Adrenal gland (tissue), 12 donors: Measurements from ENCODE around the gene SSH3. TPM values are rescaled to one million over a fixed set of nuclear protein-coding genes. Genes with fewer than 3 reads are reported as not detected.

Experiments used
- DNase-seq, 7 donors: peaks; one replicate each; pipeline ENCODE4 v3.0.0-alpha.2; 2019 to 2020
- H3K27ac ChIP-seq, 5 donors: fragments of 200-600 bp; sonication (generic) in 4 of 5; 1 replicate in 3 of 5; 2 replicates in 2 of 5; pipeline versions ENCODE4 v1.5.1 to v1.8.0; 2016 to 2020; ENCODE audit warnings: mild to moderate bottlenecking in 1 of 5
- H3K27me3 ChIP-seq: fragments of 200-600 bp; 2 replicates; pipeline ENCODE4 v1.8.0; 2021
- H3K36me3 ChIP-seq, 2 donors: fragments of 200-600 bp; replicated peaks in 1 of 2; 1 replicate in 1 of 2; 2 replicates in 1 of 2; pipeline versions ENCODE4 v1.5.1 to v1.8.0; 2018 to 2022
- H3K4me1 ChIP-seq, 2 donors: fragments of 200-600 bp; replicated peaks in 1 of 2; 1 replicate in 1 of 2; 2 replicates in 1 of 2; pipeline versions ENCODE4 v1.5.1 to v1.8.0; 2018 to 2021
- H3K4me3 ChIP-seq, 4 donors: fragments of 200-600 bp; sonication (generic) in 3 of 4; one replicate each; pipeline ENCODE4 v1.5.1; 2016 to 2018
- H3K9me3 ChIP-seq, 3 donors: fragments of 200-600 bp; sonication (generic) in 1 of 3; replicated peaks in 1 of 3; 1 replicate in 2 of 3; 2 replicates in 1 of 3; pipeline versions ENCODE4 v1.5.1 to v1.8.0; 2016 to 2021
- CTCF ChIP-seq, 6 experiments: fragments of 450-650 bp in 4 of 6; fragments of 200-600 bp in 2 of 6; sonication (generic) in 1 of 6; IDR thresholded peaks; 1 replicate in 5 of 6; 2 replicates in 1 of 6; pipeline versions ENCODE4 v1.5.1 to v1.8.0; 2016 to 2021; ENCODE audit warnings: antibody characterized with exemption in 6 of 6, mild to moderate bottlenecking in 2 of 6, moderate library complexity in 1 of 6
- POLR2A ChIP-seq, 2 donors: fragments of 450-650 bp; IDR thresholded peaks; one replicate each; pipeline ENCODE4 v1.6.1; 2017; ENCODE audit warnings: antibody characterized with exemption in 2 of 2, mild to moderate bottlenecking in 2 of 2, moderate library complexity in 1 of 2
- WGBS, 4 donors: extraction: QIAGEN DNeasy Blood & Tissue Kit in 2 of 4; methylation state at CpG; one replicate each; pipeline versions ENCODE4 v1.1.5 to v1.1.7; 2013 to 2017; 5-methylcytosine and 5-hydroxymethylcytosine counted together
- intact Hi-C, 2 donors: fragments of 100-400 bp; cut with DNase I; formaldehyde crosslinking; loops; one replicate each; pipeline versions ENCODE4 v1.14.1 to v1.15.0; 2022 to 2023
- polyA plus RNA-seq, 3 donors: library from polyadenylated mRNA; stranded (reverse); fragments of 200-250 nt in 2 of 3; fragments of 350-450 nt in 1 of 3; fragmentation: Illumina TruSeq in 1 of 3; extraction: RNeasy Lipid Tissue Mini Kit (QIAGEN cat#74804) in 1 of 3; gene quantifications; one replicate each; pipeline ENCODE4 v1.2.3, GENCODE V29; 2013 to 2014
- total RNA-seq, 9 donors: library from RNA; depleted of rRNA in 4 of 9; stranded (reverse); fragments of >200 nt in 4 of 9; fragments of 120-200 nt in 1 of 9; fragmentation: NEBNext Ultra II Directional in 1 of 9; extraction: Animal tissue kit (Norgen Biotek cat#: 25700) in 1 of 9; gene quantifications; one replicate each; pipeline versions ENCODE4 v1.1.0 to v1.2.4, GENCODE V29; 2013 to 2023
- donor health status: healthy with polysubstance abuse.
- donor health status: Bipolar disorder and iron deficiency.
- donor health status: DM: yes; HTN: yes; CAD: no.
- donor health status: DM: no; HTN: no; CAD: no.
- donor health status: DM: no; HTN: no; CAD: no.
- donor health status: DM: yes; HTN: yes; CAD: no.

The SSH3 gene
- total and polyA plus RNA-seq, 12 donors, result 4.2 to 35.2 (median 24.6) TPM

- peaks cover 35 to 65% of the 10 kb centered on the region in 2 donors for H3K4me1 ChIP-seq
- peak in 2 of 7 donors; percentile 44 to 72 for DNase-seq
Measured at GRCh38 chr11:67267188-67268080, 35.9 kb upstream of the SSH3 start.

GRCh38 chr11:67268081-67268961 lies 35.0 kb upstream of the SSH3 start:
- WGBS, 4 donors, result 48 to 62% (median 58%) methylated on average over 17 to 21 of the region's 21 CpGs
- peak in 1 of 7 donors; percentile 11 for DNase-seq
- intact Hi-C loops, result loop anchor here in 1 of 2 donors (5.0 kb wide), 1 partner anchor 34 kb away; the partner anchor contains the start of gene SSH3
- peaks cover 0 to 7% of the 10 kb centered on the region in 2 donors for H3K36me3 ChIP-seq
- H3K4me3 ChIP-seq, result peak overlapping the region in 1 of 4 donors; percentile 87
- H3K27me3 ChIP-seq, result no peaks in the 10 kb centered on the region
- TF ChIP-seq POLR2A (IDR thresholded peaks at IDR 0.05), result no peak
- no peak for TF ChIP-seq CTCF (IDR thresholded peaks at IDR 0.05)
- peaks cover 38 to 65% of the 10 kb centered on the region in 2 donors for H3K4me1 ChIP-seq
- H3K9me3 ChIP-seq, result no peaks in the 10 kb centered on the region
- H3K27ac ChIP-seq, result peak overlapping the region in 4 of 5 donors; percentile 31 to 89 (median 74)

More at GRCh38 chr11:67267188-67268080, 35.9 kb upstream of the SSH3 start:
- H3K4me3 ChIP-seq, result peak overlapping the region; percentile 46 to 87 (median 58)
- 21 to 39% (median 24%) methylated on average over 7 to 30 of the region's 30 CpGs for WGBS, 4 donors
- no peaks in the 10 kb centered on the region for H3K9me3 ChIP-seq
- TF ChIP-seq POLR2A (IDR thresholded peaks at IDR 0.05), result no peak
- no peak for TF ChIP-seq CTCF (IDR thresholded peaks at IDR 0.05)
- no peaks in the 10 kb centered on the region for H3K27me3 ChIP-seq
- peak overlapping the region; percentile 31 to 89 (median 67) for H3K27ac ChIP-seq
- peaks cover 0 to 7% of the 10 kb centered on the region in 2 donors for H3K36me3 ChIP-seq
- intact Hi-C loops, result loop anchor here (2.0 to 5.0 kb wide), 2 partner anchors 35 to 49 kb away; partner anchors contain the start of gene SSH3 (in 1 of the 2)

- H3K4me3 ChIP-seq, result peak overlapping the region in 1 of 4 donors; percentile 87
- no peak for TF ChIP-seq POLR2A (IDR thresholded peaks at IDR 0.05)
- TF ChIP-seq CTCF (IDR thresholded peaks at IDR 0.05), result no peak
- peaks cover 0 to 7% of the 10 kb centered on the region in 2 donors for H3K36me3 ChIP-seq
- peaks cover 43 to 69% of the 10 kb centered on the region in 2 donors for H3K4me1 ChIP-seq
- no peaks in the 10 kb centered on the region for H3K27me3 ChIP-seq
- intact Hi-C loops, result loop anchor here in 1 of 2 donors (5.0 kb wide), 1 partner anchor 33 kb away; the partner anchor contains the start of gene SSH3
- peak overlapping the region in 2 of 5 donors; percentile 80 to 89 for H3K27ac ChIP-seq
- WGBS, 4 donors, result 69 to 83% (median 81%) methylated on average over 6 to 13 of the region's 13 CpGs
- no peak for DNase-seq
- no peaks in the 10 kb centered on the region for H3K9me3 ChIP-seq
Measured at GRCh38 chr11:67268962-67269268, 34.4 kb upstream of the SSH3 start.
